RWPE1 (cell line): ENCODE measurements around the gene EDARADD.
"Not testable (repeated sequence)": the region's sequence is repeated elsewhere in the genome, so short reads cannot be mapped to it uniquely, and the experiment has no call there.

Source experiments
- CTCF ChIA-PET: fragments of 350-600 bp; sonication (Branson Sonifier 250); formaldehyde crosslinking; extraction: SDS; loops from one replicate; lab custom pipeline; 2021; lab: Yijun Ruan, JAX
- POLR2A ChIA-PET: fragments of 400-600 bp; formaldehyde crosslinking; extraction: SDS; loops from one replicate; lab custom pipeline; 2020; ENCODE audit warnings: antibody characterized with exemption; ENCODE audit not compliant: low non-redundant PET; lab: Yijun Ruan, JAX
- DNase-seq: peaks from one replicate; pipeline ENCODE4 v3.0.0; 2012; ENCODE audit warnings: low spot score
- H3K27ac ChIP-seq: fragments of 450-650 bp; 2 replicates; pipeline ENCODE4 v1.5.1; 2017
- TF ChIP-seq, protein P1 (sequence below): fragments of 450-650 bp; conservative IDR thresholded peaks from 2 replicates; pipeline ENCODE4 v1.5.1; 2017; ENCODE audit warnings: low read depth, mild to moderate bottlenecking

The EDARADD gene

DNA sequence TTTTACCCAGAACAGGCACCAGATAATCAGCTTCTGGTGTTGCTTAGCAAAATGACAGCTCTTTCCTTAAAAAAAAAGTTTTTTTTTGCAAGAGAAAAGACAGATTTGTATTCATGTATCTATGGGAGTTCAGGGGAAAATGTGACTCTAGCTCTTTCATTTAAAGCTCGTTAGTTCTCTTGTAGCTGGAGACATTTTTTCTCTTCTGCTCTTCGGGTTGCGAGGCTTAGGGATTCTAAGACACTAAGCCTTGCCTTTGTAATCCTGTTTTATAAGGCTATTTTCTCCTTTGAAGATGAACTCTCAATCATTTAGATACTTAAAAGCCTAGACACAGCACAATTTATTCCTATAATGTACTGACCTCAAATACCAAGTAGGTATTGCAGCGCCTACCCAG, 40.3 kb upstream of the EDARADD start:
- DNase-seq = no peak
- ChIA-PET CTCF (interaction anchor here (0.6 kb wide), 1 partner anchor 8 kb away, joined by 3 read pairs; no protein-coding TSS in a partner anchor), POLR2A (no interaction called here)
- TF ChIP-seq, protein P1, sequence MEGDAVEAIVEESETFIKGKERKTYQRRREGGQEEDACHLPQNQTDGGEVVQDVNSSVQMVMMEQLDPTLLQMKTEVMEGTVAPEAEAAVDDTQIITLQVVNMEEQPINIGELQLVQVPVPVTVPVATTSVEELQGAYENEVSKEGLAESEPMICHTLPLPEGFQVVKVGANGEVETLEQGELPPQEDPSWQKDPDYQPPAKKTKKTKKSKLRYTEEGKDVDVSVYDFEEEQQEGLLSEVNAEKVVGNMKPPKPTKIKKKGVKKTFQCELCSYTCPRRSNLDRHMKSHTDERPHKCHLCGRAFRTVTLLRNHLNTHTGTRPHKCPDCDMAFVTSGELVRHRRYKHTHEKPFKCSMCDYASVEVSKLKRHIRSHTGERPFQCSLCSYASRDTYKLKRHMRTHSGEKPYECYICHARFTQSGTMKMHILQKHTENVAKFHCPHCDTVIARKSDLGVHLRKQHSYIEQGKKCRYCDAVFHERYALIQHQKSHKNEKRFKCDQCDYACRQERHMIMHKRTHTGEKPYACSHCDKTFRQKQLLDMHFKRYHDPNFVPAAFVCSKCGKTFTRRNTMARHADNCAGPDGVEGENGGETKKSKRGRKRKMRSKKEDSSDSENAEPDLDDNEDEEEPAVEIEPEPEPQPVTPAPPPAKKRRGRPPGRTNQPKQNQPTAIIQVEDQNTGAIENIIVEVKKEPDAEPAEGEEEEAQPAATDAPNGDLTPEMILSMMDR = no peak
- H3K27ac ChIP-seq = no peak overlapping the region

DNA sequence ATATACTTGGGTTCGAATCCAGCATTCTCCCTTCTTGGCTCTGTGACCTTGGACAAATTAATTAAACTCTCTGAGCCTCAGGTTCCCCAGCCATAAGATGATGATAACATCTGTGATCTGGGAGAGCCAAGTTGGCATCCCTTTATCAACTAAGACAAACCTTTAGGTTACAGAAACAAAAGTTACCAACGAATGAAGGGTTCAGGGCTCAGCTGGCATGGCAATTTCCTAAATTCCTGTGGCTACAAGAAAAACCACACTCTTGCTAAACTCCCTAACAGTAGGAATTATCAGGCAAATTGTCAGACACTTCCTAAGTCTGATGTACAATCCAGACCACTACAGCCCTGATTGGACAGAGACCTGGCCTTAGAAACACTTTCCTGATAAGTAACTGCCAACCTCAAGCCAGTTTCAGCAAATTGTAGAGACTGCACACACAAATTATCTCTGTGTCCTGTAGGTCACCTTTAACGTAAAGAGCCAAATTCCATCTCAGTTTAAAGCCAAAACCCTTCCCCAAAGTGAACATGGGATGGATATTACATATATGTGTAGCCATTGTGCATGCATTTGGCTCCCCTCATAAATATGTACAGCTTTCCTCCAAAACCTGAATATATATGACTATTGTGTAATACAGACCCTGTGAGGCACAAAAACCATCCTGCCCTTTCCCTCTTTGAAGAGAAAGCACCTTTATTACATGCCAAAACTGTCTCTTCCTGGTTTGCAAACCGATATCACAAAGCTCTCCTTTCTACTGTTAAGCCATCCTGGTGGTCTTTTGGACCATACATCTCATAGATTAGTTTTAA, 39.5 kb upstream of the EDARADD start:
- ChIA-PET CTCF (no interaction called here), POLR2A (no interaction called here)
- DNase-seq = no peak
- H3K27ac ChIP-seq = no peak overlapping the region
- TF ChIP-seq, protein P1 = no peak

DNA sequence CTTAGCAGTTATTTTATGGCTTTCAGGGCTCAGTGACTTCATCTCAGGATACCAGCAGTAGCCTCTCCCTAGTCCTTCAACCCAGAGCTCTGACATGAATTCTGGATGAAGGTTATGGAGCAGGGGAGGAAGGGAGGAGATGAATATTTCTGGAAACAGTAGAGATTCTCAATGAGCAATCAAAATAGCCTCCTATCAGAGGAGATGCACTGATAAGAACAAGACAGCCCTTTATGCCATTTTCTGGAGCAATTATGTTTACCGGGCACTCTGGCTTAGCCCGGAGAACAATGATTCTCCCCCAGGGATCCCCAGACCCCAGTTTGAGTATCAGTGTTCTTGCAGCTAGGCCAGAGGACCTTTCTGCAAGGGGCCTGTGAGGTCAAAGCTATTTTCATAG, 37.9 kb upstream of the EDARADD start:
- ChIA-PET CTCF (no interaction called here), POLR2A (no interaction called here)
- H3K27ac ChIP-seq = no peak overlapping the region
- DNase-seq = no peak
- TF ChIP-seq, protein P1 = no peak

DNA sequence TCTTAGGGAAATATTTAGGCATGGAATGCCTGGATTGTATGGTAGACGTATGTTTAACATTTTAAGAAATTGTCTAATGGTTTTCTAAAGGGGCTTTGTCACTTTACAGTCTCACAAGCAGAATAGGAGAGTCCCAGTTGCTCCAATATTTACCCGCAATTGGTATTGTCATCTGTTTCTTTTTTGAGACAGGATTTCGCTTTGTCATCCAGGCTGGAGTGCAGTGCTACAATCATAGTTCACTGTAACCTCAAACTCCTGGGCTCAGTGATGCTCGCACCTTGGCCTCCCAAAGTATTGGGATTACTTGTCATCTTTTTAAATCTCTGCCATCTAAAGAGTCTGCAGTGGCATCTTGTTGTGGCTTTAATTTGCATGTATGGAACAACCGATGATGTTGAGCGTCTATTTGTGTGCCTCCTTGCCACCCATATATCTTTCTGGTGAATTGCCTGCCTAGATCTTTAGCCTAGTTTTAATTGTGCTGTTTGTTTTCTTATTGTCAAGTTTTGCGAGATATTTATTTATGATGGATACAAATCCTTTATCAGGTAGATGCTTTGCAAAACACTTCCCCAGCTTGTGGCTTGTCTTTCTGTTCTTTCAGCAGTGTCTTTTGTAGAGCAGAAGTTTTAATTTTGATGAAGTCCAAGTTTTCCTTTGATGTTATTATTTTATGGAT, 32.0 kb upstream of the EDARADD start:
- POLR2A ChIA-PET = no interaction called here
- TF ChIP-seq, protein P1 = no peak
- CTCF ChIA-PET = interaction anchor here (0.7 kb wide), 1 partner anchor 9 kb away, joined by 3 read pairs; no protein-coding TSS in a partner anchor
- no peak for DNase-seq
- no peak overlapping the region for H3K27ac ChIP-seq

DNA sequence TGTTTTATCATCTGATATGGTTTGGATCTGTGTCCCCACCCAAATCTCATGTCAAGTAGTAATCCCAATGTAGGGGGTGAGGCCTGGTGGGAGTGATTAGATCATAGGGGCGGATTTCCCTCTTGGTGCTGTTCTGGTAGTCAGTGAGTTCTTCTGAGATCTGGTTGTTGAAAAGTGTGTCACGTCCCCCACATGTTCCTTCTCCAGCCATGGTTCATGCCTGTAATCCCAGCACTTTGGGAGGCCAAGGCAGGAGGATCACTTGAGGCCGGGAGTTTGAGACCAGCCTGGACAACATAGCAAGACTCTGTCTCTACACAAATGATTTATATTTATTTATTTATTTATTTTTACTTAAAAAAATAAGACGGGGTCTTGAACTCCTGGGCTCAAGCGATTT, 30.8 kb upstream of the EDARADD start:
- no peak overlapping the region for H3K27ac ChIP-seq
- DNase-seq = no peak
- POLR2A ChIA-PET = no interaction called here
- TF ChIP-seq, protein P1 = no peak
- CTCF ChIA-PET = no interaction called here

DNA sequence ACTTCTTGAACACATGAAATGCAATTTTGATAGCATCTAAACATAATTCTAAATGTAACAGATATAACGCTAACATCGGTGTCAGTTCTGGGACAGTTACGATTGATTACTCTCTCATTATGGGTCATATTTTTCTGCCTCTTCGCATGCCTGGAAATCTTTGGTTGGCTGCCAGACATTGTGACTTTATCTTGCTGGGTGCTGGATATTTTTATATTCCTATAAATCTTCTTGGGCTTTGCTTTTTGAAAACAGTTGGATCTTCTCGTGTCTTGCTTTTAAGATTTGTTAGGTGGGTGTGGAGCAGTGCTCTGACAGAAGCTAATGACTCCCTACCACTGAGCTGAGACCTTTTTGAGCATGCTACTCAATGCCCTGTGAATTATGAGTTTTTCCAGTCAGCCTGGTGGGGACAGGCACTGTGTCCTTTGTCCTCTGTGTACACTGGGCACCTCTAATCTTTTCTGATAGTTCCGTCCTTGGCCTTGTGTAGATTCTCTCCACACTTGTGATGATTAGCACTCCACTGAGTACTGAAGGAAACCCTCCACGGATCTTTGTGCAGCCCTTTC, 28.0 kb upstream of the EDARADD start:
- TF ChIP-seq, protein P1 = no peak
- ChIA-PET POLR2A (no interaction called here), CTCF (interaction anchor here (0.7 kb wide), 1 partner anchor 1057 kb away, joined by 4 read pairs; no protein-coding TSS in a partner anchor)
- no peak for DNase-seq
- H3K27ac ChIP-seq = no peak overlapping the region

DNA sequence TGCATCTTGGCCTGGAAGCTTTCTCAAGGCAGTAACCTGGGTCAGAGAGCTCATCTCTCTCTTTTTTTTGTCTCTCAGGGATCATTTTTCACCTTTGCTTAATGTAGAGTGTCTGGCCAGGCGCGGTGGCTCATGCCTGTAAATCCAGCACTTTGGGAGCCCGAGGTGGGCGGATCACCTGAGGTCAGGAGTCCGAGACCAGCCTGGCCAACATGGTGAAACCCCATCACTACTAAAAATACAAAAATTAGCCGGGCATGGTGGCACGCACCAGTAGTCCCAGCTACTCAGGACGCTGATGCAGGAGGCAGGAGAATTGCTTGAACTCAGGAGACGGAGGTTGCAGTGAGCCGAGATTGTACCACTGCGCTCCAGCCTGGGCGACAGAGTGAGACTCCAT, 27.4 kb upstream of the EDARADD start:
- POLR2A ChIA-PET, DNase-seq, H3K27ac ChIP-seq: not testable (repeated sequence)
- CTCF ChIA-PET = interaction anchor here (0.6 to 0.7 kb wide), 2 partner anchors 578 to 1057 kb away, joined by 4 to 5 read pairs; no protein-coding TSS in a partner anchor
